GM21447 (cell line): Measurements from ENCODE around the gene TMC4.
"Not testable (repeated sequence)": the region's sequence is repeated elsewhere in the genome, so short reads cannot be mapped to it uniquely, and the experiment has no call there.

Source experiments
- ATAC-seq: cut with Tn5 transposase; IDR thresholded peaks from one replicate; pipeline ENCODE4 v1.9.1; 2021; ENCODE audit not compliant: unreplicated experiment

The TMC4 gene

GRCh38 chr19:54172471-54173358, at the start of gene TMC4:
Gene TMC4, minus strand, starts transcription at chr19:54173160. Its CDS starts 43 bp downstream, at chr19:54173117.
- no peak for ATAC-seq

- ATAC-seq, result not testable (repeated sequence)
Observed at GRCh38 chr19:54221947-54222346, 49.0 kb upstream of the TMC4 start.

GRCh38 chr19:54219702-54220101, 46.7 kb upstream of the TMC4 start:
- ATAC-seq, result not testable (repeated sequence)

- ATAC-seq, result no peak
Observed at GRCh38 chr19:54218960-54219661, 46.2 kb upstream of the TMC4 start.

- no peak for ATAC-seq
Observed at GRCh38 chr19:54218259-54218658, 45.3 kb upstream of the TMC4 start.

- not testable (repeated sequence) for ATAC-seq
Observed at GRCh38 chr19:54217517-54218247, 44.7 kb upstream of the TMC4 start.

- no peak for ATAC-seq
Observed at GRCh38 chr19:54216869-54217268, 43.9 kb upstream of the TMC4 start.

- not testable (repeated sequence) for ATAC-seq
Observed at GRCh38 chr19:54214734-54215133, 41.8 kb upstream of the TMC4 start.

GRCh38 chr19:54214217-54214616, 41.3 kb upstream of the TMC4 start:
- not testable (repeated sequence) for ATAC-seq

GRCh38 chr19:54211235-54211634, 38.3 kb upstream of the TMC4 start:
- no peak for ATAC-seq

GRCh38 chr19:54209811-54210494, 37.0 kb upstream of the TMC4 start:
- ATAC-seq, result no peak

GRCh38 chr19:54209058-54209810, 36.3 kb upstream of the TMC4 start:
- ATAC-seq, result no peak

- no peak for ATAC-seq
Observed at GRCh38 chr19:54208784-54209057, 35.8 kb upstream of the TMC4 start.

- ATAC-seq, result peak; percentile 52
Observed at GRCh38 chr19:54207983-54208783, 35.2 kb upstream of the TMC4 start.

- no peak for ATAC-seq
Observed at GRCh38 chr19:54207676-54207982, 34.7 kb upstream of the TMC4 start.

GRCh38 chr19:54207193-54207592, 34.2 kb upstream of the TMC4 start:
- not testable (repeated sequence) for ATAC-seq

GRCh38 chr19:54206831-54207177, 33.8 kb upstream of the TMC4 start:
- no peak for ATAC-seq

- no peak for ATAC-seq
Observed at GRCh38 chr19:54206030-54206830, 33.3 kb upstream of the TMC4 start.
